ENCODE measurements around the gene CCDC8.
"Not testable (repeated sequence)": the region's sequence is repeated elsewhere in the genome, so short reads cannot be mapped to it uniquely, and the experiment has no call there.

Gene CCDC8

DNA sequence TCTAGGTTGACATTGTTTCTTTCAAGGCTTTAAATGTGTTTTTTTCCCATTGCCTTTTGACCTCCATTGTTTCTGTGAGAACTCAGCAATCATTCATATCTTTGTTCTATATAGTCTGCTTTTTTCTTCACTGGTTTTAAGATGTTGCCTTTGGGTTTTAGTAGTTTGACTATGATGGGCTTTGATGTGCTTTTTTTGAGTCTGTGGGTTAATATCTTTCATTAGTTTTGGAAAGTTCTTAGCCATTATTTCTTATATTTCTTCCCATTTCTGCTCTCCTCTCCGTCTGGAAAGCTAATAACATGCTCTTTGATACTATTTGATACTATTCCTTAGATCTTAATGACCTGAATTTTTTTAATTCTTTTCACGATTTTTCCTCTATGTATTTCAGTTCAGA lies 32.7 kb downstream of the CCDC8 start:
- DNase-seq (ENCODE audit: low read depth), result no peak

DNA sequence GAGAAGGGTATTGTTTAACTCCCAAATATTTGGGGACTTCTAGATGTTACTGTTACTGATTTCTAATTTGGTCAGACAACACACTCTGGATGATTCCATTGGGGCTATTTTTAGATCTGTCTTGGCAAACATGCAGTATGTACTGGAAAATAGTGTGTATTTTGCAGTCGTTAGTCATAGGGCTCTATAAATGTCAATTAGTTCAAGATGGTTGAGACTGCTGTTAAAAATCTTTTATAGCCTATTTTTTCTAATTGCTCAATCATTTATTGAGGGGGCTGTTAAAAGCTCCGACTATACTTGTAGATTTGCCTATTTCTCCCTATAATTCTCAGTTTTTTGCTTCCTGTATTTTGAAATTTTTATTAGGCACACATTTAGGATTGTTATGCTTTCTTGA lies 35.1 kb downstream of the CCDC8 start:
- DNase-seq (ENCODE audit: low read depth), result no peak

DNA sequence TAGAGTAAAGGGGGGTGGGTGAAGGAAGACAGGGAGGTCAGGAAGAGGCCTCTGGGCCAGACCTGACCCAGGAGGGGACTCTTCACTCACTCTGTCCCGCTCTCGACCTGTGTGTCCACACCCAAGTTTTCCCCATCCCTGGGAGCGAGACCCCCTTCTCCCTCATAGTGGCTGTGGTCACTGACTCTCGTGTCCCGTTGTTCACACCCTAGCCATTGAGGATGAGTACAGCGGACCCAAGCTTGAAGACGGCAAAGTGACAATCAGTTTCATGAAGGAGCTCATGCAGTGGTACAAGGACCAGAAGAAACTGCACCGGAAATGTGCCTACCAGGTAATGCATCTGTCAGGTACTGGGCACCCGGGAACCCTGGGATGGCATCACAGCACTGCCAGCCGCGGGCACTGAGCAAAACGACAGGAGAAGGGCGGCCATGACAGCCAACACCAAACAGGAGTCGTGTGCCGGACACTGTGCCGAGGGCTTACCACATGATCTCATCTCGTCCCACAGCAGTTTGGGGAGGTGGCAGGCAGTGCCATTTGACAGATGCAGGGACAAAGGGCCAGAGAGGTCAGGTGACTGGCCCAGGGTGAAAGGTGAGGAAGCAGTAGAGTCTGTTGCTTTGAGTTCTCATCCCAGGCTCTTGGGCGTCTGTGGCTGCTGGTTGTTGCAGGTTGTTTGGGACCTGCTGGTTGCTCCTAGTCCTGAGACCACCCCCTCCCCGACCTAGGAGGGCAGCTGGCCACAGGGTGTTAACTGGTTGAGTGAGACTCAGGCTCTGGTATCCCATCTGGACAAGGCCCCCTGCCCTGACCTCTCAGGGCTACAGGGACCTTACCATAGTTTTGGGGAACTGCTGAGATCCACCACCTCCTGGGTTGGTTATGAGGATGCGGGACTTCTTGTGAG lies 36.9 kb downstream of the CCDC8 start:
- no peak for DNase-seq (ENCODE audit: low read depth)

DNA sequence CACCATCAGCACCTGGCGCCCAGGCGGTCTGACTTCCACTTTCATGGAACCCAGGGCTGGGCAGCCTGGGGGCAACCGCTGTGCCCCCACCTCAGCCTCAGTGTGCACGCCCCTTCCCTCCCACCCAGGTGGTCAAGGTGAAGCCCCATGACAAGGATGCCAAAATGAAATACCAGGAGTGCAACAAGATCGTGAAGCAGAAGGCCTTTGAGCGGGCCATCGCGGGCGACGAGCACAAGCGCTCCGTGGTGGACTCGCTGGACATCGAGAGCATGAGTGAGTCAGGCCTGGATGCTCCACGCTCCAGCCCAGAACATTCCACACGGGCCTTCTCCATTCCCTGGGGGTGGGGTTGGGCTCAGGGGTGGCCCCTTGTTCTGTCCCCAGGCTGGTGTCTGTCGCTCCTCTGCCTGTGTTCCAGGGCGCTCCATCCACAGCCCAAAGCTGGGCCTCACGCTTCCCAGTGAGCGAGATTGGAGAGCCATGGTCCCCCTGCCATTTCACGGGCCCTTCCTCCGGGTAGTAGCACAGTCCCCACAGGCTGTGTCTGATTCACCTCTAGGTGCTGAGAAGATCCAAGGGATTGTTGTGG lies 37.8 kb downstream of the CCDC8 start:
- not testable (repeated sequence) for DNase-seq (ENCODE audit: low read depth)

DNA sequence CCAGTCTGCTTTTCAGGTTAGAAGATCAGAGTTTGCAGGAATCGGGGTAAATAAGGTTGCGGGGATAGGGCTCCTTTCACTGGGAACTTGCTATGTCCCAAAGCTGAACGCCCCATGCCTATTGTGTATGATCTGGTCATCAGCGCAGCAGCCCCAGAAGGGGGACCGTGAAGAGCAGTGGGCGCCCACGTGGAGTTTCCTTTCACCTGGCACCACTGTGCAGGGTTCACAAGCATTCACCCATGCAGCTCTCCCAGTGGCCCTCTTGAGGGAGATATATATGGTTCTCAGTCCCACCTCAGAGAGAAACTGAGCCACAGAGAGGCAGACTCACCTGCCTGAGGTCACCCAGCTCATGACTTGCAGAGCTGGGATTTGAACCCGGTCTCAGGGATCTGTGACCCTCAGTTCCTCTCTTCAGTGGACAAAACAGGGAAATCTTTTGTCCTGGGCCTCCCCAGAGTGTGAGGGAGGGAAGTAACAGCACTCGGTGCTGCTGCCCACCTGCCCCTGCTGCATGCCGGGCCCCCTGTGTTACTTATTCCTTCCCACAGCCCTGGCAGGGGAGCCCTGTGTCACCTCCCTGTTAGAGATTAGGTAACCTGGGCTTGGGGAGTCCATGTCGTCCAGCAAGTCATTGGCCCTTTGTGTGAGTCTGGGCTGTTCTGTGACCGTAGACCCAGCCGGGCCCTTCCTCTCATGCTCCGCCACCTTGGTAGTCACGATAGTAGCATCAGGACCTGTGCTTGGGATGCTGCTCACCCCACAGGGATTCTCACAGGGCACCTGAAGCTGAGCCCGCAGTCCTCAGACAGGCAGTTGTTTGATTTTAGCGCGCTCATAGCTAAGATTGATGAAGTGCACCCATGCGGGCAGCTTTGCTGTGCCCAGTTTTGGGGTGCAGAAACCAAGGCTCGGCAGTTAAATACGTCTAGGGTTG lies 38.6 kb downstream of the CCDC8 start:
- DNase-seq (ENCODE audit: low read depth), result no peak

DNA sequence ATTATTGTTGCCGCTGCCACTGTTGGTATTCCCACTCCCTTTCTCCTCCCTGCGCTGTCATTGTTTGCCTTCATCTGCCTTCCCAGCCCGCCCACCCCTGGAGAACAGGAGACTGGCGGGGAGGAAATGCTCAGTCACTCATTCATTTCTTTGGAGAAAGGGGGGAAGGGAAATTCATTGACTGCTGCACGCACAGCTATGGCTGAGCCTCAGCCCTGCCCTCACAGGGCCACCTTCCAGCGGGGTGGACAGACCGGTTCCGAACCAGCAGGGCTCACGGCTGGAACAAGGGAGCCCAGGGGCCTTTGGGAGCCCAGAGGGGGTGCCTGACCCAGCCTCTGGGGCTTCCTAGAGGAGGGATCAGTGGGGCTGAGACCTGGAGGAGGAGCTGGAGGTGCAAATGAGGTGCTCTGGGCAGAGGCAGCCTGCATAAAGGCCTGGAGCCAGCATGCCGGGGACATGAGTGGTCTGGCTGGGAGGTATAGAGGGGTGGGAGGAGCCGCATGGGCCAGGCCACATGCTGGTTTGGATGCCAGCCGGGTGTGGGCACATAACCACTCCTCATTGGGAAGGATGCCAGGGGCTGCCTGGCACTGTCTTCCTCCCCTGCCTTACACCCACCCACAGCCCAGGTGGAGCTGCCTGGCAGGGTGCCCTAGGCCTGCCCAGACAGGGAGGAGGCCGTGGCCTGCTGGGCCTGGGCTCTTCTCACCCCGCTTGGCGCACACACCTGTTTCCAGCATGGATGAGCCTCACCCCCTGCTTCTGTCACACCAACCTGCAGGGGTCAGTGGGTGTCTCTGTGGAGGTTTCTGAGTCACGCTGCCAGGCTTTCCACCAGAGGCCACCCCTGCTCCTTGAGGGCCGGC lies 39.6 kb downstream of the CCDC8 start:
- DNase-seq (ENCODE audit: low read depth), result peak; percentile 31

DNA sequence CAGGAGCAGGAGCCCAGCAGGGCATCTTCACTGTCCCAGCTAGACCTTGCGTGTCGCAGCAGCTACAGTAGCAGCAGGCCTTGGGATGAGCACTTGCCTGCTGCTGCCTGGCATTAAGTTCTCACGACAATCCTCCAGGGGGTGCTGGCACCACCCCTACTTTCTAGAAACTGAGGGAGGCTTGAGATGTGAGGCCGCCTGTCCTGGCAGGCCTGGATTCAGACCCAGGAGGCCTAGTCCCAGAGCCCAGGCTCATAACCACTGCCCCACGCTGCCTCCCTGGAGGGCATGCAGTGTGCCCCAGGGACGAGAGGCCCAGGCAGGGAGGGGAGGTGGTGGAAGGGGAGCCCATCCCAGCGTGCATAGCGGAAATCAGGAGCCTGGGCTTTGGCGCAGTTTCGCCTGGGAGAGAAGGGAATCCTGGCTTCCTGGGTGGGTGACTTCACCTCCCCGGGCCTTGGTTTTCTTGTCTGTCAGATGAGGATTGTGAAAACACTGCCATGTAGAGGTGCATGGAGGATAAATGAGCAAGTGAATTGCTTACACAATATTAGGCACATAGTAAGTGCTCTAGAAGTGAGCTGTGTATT lies 40.4 kb downstream of the CCDC8 start:
- DNase-seq (ENCODE audit: low read depth), result no peak

DNA sequence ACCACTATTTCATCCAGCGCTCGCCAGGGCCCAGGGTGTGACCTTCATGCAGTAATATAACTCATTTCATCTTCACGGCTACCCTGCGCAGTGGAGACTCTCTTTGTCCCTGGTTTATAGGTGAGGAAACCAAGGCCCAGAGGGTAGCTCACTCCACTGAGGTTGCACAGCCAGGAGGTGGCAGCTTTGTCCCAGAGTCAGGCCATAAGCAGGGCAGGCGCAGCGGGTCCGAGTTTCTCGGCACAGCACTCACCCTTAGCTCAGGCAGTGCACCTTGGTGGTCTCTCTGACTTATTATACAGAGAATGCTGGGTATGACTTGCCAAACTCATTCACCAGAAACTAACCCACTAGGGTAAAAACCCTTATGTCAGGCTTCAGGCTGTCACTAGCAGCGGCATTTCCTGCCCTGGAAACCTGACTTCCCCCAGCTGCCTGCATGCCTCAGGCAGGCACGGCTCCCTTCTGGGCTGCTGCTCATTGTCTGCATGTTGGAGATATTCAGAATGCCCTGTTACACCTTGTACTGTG lies 41.9 kb downstream of the CCDC8 start:
- DNase-seq (ENCODE audit: low read depth), result no peak

DNA sequence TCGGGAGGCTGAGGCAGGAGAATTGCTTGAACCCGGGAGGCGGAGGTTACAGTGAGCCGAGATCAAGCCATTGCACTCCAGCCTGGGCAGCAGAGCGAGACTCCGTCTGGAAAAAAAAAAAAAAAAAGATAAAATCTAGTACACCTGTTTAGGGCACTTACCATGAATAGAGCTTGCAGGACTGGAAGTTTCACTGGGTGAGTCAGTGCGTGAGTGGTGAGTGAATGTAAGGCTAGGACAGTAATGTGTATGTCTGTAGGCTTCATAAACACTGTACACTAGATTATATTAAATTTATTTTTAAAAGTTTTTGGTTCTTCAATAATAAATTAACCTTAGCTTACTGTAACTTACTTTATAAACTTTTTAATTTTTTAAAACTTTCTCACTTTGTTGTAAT lies 43.5 kb downstream of the CCDC8 start:
- DNase-seq (ENCODE audit: low read depth), result no peak

DNA sequence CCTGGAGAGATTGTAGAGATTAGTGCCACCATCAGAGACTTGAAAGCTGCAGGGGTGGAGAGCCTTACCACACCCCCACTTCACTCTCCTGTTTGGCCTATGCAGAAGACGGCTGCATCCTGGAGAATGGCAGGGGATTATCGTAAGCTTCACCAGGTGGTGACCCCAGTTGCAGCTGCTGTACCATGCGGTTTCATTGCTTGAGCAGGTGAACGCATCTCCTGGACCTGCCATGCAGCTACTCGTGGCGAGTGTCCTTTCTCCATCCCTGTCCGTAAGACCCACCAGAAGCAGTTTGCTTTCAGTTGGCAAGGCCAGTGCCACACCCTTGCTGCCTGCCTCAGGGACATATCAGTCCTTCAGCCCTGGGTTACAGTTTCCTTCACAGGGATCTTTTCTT lies 45.2 kb downstream of the CCDC8 start:
- DNase-seq (ENCODE audit: low read depth), result no peak

DNA sequence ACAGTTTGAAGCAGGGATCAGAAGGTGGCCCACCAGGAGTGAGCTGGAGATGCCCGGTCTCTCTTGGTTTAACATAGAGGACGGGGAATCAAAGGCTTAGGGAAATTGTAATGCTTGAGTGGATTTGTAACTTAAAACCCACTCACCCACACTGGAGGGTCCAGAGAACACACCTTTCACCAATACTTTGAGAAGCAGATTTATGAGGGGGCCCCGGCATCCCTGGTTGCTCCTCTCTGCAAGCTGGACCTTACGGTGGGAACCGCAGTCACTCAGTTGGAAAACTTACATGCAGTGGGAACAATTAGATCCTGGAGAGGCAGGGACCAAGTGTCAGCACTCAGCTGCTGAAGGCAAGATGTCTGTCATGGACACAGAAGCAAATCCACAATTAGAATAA lies 45.9 kb downstream of the CCDC8 start:
- no peak for DNase-seq (ENCODE audit: low read depth)

DNA sequence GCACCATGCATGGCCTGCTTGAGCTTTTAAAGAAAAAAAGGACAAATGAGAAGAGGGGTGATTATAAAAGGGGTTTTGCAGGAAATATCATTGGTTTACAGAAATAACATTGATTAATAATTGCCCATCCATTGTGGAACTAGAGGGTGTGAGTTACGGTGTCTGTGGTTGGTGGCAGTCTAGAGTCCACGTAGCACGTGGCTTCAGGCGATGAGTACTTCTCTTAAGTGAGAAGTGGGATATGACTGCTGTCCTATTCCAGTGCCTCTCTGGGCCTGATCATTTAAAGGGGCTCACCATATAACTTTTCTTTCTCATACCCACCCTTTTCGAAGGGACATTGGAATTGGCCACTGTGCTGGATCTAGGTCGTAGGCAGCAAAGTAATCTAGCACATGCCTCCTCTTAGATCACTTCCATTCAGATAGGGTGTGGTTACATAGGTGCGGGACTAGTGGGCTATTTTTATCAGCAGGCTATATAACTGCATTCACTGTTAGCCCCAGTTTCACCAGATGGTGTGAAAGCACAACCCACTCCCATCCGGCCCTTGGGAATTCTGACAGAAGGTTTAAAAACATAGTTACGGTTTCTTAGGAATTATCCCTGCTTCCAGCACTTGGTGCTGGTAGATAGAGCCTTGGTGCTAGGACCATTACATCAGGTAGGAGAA lies 46.6 kb downstream of the CCDC8 start:
- no peak for DNase-seq (ENCODE audit: low read depth)

DNA sequence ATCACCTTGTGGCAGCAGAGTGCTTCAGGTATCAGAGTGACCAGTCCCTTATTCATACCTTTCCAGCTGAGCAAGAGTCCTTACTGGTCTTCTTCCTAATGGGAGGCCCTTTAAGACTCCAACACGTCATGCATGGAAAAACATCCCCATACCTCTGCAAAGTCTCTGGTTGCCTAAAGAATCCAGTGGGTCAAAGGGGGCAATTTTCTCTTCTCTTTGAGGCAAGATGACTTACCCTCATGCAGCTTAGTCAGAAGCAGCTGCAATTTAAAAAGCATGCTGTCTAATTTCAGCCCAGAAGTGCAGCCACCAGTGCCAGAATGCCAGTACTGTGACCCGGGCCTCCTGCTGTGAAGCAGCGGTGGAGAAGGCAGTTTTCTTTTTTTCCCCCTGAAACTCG lies 47.8 kb downstream of the CCDC8 start:
- DNase-seq (ENCODE audit: low read depth), result no peak

DNA sequence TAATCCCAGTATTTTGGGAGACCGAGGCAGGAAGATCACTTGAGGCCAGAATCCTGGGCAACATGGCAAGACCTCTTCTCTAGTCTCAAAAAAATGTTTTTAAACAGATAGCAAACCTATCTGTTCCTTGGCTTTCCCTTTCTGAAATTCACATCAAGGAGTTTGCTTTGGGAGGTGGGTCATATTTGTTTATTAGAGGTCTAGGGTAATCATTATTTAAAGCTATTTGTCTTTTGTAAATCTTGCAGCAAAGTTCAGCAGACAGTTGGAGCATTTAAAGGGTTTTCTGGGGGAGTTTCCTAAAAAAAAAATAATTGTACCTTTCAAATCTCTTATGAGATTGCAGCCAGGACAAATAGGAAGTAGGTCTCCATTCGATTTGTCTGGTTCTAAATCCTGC lies 49.0 kb downstream of the CCDC8 start:
- no peak for DNase-seq (ENCODE audit: low read depth)

DNA sequence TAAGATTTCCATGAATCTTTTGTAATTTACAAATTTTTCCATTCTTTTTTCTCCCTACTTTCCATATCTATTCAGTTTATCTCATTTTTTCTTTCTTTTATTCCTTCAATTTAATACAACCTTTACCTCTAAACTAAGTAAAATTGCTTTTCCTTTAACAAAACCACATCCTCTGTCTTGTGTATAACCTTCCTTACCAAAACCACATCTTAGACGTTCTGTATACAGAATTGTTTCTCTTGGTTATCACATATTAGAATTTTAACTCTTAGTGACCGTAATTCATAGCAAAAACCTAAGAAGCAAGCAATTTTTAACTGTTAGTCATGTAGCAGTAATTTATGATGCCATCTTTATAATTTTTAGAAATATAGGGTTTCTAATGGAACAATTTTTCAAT lies 51.4 kb downstream of the CCDC8 start:
- no peak for DNase-seq (ENCODE audit: low read depth)

All from ELR (cell line).